GM21619 (cell line): ENCODE results near the gene CALB2.
A peak's percentile ranks its signal among the peaks of the same experiment; 100 is the strongest.

Experiments used
- ATAC-seq: cut with Tn5 transposase; IDR thresholded peaks from one replicate; pipeline ENCODE4 v1.9.1; 2021; ENCODE audit not compliant: unreplicated experiment

CALB2 gene

GRCh38 chr16:71426069-71426879 is 67.8 kb downstream of the CALB2 start:
- peak; percentile 73 for ATAC-seq

DNA sequence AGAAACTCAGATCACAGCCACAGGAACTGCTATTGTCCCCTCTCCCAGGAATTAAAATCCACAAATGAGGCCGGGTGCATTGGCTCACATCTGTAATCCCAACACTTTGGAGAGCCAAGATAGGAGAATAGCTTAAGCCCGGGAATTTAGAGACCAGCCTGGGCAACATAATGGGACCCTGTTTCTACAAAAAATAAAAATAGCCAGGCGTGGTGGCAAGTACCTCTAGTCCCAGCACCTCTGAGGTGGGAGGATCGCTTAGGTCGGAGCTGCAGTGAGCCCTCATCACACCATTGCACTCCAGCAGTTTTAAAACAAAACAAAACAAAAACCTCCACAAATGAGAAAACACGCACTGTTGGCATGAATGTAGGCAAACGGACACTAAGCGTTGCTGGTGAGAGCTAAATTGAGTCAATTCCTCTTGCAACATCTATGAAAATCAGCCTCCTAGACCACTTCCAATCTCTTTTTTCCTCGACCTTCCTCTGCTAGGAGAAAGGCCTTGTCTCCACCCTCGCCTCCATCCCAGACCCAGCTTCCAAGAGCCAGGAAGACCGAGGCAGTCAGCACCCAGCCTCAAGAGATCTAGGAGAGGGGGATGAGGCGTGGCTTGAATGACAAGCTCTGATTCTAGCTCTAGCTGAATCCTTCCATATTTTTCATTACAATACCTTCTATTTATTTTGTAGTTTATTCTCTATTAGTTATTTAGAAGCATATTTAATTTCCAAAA is 68.5 kb downstream of the CALB2 start:
- no peak for ATAC-seq

GRCh38 chr16:71428385-71428784 is 69.9 kb downstream of the CALB2 start:
- no peak for ATAC-seq

- ATAC-seq: no peak
Observed at GRCh38 chr16:71428883-71429282, 70.4 kb downstream of the CALB2 start.

GRCh38 chr16:71429581-71429980 is 71.1 kb downstream of the CALB2 start:
- ATAC-seq: no peak

- ATAC-seq: no peak
Observed at GRCh38 chr16:71430744-71431143, 72.2 kb downstream of the CALB2 start.

DNA sequence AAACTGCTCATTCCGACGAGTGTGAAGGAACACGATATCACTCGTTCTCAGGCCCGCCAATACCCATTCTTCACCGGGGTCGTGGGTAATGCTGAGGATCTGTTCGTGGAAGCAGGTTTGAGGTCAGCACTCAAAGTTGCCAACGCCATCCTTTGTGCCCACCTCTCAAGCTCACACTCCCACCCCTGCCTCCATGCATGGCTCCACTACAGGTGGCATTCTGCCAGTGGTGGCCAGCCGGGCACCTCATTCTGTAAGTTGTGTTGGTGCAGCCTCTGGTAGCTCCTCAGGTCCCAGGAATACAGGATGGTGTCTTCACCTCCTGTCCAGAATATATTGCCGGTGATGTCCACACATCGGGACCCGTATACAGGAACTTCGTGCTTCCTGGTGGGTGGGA is 72.7 kb downstream of the CALB2 start:
- ATAC-seq: no peak

DNA sequence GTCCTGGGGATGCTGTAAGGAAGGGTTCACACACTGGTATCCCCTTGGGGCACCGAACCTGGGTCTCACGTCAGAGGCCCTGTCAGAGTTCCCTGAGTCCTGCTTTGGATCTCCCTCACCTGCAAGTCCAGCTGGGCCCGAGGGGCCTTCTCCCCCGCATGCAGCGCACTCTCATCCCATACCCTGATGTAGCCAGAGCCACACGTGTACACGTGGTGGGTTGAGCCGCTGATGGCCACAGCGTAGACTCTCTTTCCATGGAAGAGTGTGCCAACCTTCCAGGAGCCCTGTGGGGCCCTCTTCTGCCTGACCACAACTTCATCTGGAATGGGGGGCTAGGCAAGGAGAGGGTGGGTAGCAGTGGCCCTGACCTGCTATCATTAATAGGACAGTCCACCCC is 73.5 kb downstream of the CALB2 start:
- ATAC-seq: no peak

DNA sequence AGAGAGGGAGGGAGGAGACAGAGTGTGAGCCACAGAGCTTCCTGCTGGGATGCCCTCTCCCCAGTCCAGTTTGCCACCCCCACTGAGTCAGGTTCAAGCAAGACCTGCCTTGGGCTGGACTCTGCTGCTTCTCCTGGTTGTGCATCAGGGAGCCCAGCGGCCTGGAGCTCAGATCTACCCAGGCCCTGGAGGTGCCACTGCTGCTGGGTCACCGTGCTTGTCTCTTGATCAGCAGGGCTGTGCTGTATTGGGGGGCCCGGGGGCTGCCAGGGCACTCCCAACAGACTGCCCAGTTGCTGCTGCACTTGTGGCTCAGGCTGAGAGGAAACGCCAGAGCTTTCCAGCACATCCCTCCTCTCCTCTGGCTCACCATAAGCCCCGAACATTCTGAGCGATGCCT is 74.4 kb downstream of the CALB2 start:
- ATAC-seq: no peak

DNA sequence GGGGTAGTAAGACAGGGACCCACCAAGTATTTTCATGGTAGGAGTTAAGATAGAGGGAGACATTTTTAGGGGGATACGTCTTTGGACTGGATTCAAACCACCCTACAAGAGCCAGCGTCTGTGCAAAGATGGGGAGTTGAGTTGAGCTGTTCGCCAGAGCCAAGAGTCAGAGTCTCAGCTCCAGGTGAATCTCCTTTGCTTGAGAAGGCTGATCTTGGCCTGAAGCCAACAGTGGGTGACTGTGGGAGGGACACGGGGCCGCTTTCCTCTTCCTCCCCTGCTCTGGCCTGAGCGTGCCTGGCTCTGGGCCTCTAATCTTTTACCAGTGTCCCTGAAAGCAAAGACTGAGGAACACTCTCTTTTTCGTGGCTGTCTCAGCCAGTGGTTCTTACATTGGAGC is 78.0 kb downstream of the CALB2 start:
- no peak for ATAC-seq

DNA sequence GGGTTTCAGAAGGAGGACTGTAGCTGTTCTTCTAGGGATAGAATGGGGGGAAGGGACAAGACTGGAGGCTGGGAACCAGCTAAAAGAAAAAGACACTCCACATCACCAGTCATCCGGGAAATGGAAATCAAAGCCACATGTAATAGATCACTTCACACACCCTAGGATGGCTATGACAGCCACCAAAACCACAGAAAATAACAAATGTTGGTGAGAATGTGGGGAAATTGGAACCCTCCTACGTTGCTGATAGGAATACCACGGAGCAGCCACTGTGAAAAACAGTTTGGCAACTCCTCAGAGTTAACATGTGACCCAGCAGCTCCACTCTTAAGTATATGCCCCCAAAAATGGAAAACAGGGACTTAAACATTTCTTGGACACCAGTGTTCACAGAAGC is 81.0 kb downstream of the CALB2 start:
- ATAC-seq: no peak
